GM20431 (cell line): Measurements from ENCODE around the gene PECR.
"Not testable (repeated sequence)": the region's sequence is repeated elsewhere in the genome, so short reads cannot be mapped to it uniquely, and the experiment has no call there.

ENCODE experiments used
- in situ Hi-C: fragments of 300-500 bp; cut with MseI, MboI; formaldehyde crosslinking; loops from one replicate; pipeline ENCODE4 v1.15.0; 2020; ENCODE audit warnings: low sequenced_read_pairs; ENCODE audit not compliant: unreplicated experiment

PECR gene

GRCh38 chr2:216008387-216008786 lies 73.2 kb downstream of the PECR start:
- in situ Hi-C loops = no loop called here

DNA sequence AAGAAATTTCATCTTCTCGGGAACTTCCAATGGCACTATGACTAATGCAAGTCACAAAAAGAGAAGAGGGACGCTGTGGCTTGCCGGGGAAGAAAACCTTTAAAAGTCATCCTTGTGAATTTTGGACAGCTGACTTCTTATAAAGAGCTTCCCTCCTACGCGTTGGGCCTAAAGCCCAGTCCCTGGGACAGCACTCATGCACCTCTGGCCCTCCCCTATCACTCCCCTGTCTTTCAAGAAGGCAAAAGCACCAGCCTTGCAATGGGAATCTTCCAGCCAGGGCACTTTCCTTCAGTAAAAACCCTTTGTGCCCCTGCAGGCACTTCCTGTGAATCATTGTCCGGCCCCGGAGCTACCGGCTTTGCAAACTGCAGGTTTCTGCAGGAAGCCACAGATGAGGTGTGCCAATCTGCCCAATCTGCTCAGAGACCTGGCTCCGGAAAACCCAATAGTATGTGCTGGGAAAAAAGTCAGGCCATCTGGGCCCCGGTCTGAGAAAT lies 75.4 kb downstream of the PECR start:
- in situ Hi-C loops = no loop called here

DNA sequence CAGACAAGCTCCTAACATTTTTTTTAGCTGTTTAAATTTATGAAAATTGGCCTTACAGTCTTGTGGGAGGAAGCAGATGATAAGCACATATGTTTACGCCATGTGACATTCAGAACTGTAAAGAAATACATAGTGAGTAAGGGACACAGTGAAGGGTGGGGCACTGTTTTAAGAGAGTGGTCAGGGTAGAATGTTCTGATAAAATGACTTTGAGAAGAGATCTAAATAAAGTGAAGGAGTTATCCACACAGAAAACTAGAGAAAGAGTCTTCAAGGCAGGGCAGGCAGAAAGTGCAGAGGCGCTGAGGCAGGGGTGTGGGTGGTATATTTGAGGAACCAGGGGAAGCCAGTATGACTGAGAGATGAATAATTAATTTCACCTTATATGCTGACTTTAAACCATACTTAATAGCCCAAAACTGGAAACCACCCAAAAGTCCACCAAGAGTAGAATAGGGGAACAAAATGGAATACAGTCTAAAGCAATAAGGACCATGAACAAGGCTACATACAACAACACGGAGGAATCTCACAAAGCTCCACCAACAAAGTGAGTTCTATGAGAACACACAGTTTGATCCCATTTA lies 76.8 kb downstream of the PECR start:
- in situ Hi-C loops = no loop called here

DNA sequence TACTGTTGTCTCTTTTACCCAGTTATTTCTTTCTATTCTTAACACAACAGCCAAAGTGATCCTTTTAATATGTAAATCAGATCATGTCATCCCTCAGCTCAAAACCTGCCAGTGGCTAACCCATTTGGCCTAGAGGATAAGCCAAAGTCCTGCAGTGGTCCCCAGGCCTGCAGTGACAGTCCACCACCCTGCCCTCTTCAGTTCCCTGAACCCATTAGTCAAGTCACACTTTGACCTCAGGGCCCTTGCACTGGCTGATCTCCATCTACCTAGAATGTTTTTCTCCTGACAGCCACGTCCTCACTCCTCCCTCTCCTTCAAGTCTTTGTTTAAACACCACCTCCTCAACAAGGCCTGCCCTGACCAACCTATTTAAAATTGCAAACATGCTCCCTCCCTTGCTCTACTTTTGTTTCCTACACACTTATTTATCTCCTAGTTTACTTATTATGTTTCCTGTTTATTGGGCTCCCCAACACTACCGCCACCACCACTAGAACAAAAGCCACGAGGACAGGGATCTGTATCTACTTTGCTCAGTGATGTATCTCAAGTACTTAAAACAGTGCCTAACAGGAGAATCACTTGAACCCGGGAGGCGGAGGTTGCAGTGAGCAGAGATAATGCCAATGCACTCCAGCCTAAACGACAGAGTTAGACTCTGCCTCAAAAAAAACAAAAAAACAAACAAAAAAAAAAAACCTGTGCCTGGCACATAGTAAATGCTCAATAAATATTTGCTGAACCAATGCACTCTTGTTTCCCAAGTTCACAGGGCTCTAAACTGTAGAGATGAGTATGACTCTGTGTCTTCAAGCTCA lies 77.5 kb downstream of the PECR start:
- in situ Hi-C loops = no loop called here

DNA sequence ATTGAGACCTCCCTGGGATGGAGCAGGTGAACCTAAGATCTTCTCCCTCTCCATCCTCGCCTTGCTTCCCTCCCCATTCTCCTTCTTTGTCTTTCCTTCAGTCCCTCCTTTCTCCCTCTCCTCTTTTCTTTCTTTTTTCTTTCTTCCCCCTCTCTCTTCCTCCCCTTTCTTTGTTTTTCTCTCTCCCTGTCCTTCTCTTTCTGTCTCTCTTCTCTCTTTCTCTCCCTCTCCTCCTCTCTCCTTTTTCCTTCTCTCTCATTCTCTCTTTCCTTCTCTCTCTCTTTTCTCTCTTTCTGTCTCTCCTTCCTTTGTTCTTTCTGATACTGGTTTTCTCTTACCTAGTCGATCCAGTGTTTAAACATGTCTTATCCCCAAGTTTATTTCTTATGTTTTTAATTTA lies 78.9 kb downstream of the PECR start:
- in situ Hi-C loops = no loop called here

GRCh38 chr2:216002101-216002678 lies 79.4 kb downstream of the PECR start:
- in situ Hi-C loops = no loop called here

DNA sequence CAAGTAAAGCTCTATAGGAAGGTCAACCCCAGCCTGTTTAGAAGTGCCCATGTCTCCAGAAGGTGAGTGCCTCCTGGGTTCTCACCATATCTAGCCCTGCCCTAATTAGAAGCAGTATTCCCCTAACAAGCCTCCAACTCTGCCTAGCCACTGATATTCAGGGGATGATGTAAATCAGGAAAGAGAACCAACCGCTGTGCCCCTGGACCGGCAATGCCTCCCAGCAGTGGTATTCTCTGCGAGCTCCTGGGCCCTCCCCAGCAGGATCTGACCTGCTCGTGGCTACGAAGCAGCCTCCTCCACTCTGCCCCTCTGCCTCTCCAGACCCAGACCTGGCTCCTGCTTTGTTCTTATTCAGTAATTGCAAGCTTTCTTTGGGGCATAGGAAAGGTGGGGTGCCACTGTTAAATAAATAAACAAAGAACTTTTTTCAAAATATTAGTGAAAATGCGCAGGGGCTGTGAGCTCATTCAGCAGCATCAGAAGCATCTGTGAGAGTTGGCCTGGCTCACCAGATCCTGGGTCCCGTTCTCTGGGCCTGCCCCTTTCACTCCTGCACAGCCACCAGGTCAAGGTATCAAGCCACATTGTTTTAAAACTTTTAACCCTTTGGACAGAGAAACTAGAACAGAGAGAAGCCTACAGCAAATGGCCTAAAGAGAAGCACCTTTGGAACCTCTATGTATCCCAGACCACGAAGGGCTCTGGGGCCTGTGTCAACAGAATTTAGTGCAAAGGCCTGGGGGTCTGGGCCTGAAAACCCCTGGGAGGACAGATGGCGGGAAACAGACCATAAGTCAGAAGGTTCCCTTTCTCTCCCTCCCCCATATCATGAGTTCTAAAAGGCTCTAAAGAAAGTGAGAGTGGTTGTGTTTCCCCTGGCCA lies 80.2 kb downstream of the PECR start:
- in situ Hi-C loops = no loop called here

GRCh38 chr2:215998636-215999035 lies 83.0 kb downstream of the PECR start:
- in situ Hi-C loops = no loop called here

- in situ Hi-C loops = no loop called here
These were observed 84.4 kb downstream of the PECR start for GRCh38 chr2:215997219-215997618.

GRCh38 chr2:215994911-215995310 lies 86.7 kb downstream of the PECR start:
- in situ Hi-C loops = no loop called here

- in situ Hi-C loops = not testable (repeated sequence)
These were observed 92.9 kb downstream of the PECR start for GRCh38 chr2:215988556-215989207.
